Cardiac septum (tissue), 1 donor: ENCODE results near the gene RANBP1. TPM values are rescaled to one million over a fixed set of nuclear protein-coding genes. Genes with fewer than 3 reads are reported as not detected.
A peak's percentile ranks its signal among the peaks of the same experiment; 100 is the strongest.

Experiments used
- DNase-seq: peaks from one replicate; pipeline ENCODE4 v3.0.0-alpha.2; 2020; ENCODE audit warnings: low spot score
- intact Hi-C: fragments of 100-400 bp; cut with DNase I; formaldehyde crosslinking; loops from one replicate; pipeline ENCODE4 v1.14.0; 2022
- total RNA-seq: library from RNA; stranded (reverse); fragmentation: NEBNext Ultra II Directional; extraction: Animal tissue kit (Norgen Biotek cat#: 25700); gene quantifications from one replicate; pipeline ENCODE4 v1.2.1, GENCODE V29; 2021
- donor health status: DM: no; HTN: no; CAD: no.

RANBP1 gene
- total RNA-seq, 1 donor from 2014 or later = 45.9 TPM

GRCh38 chr22:20116951-20117632, 1.2 kb downstream of the RANBP1 start, which contains the start of gene TRMT2A:
Gene TRMT2A (minus strand): TSS chr22:20117226. CDS start chr22:20116906, 320 bp downstream.
- intact Hi-C loops = loop anchor here (1.0 to 10.0 kb wide), 3 partner anchors 38 to 262 kb away; partner anchors contain the start of genes GNB1L, RTL10 and TANGO2
- DNase-seq = peak; percentile 98

GRCh38 chr22:20117633-20118299, 1.9 kb downstream of the RANBP1 start:
- intact Hi-C loops = loop anchor here (1.0 to 10.0 kb wide), 3 partner anchors 38 to 263 kb away; partner anchors contain the start of genes GNB1L, RTL10 and TANGO2
- no peak for DNase-seq

- intact Hi-C loops = loop anchor here (5.0 to 10.0 kb wide), 2 partner anchors 96 to 264 kb away; partner anchors contain the start of genes GNB1L, RTL10 and TANGO2
- no peak for DNase-seq
These were observed 2.6 kb downstream of the RANBP1 start for GRCh38 chr22:20118300-20119020.

- no peak for DNase-seq
- intact Hi-C loops = no loop called here
These were observed 6.0 kb downstream of the RANBP1 start for GRCh38 chr22:20121856-20122415.

GRCh38 chr22:20123366-20124082, 7.6 kb downstream of the RANBP1 start:
- intact Hi-C loops = no loop called here
- DNase-seq = no peak

- DNase-seq = no peak
- intact Hi-C loops = no loop called here
These were observed 8.3 kb downstream of the RANBP1 start for GRCh38 chr22:20124083-20124787.

GRCh38 chr22:20125201-20126174, 9.6 kb downstream of the RANBP1 start:
- intact Hi-C loops = no loop called here
- no peak for DNase-seq

GRCh38 chr22:20126284-20127029, 10.6 kb downstream of the RANBP1 start:
- intact Hi-C loops = no loop called here
- no peak for DNase-seq

GRCh38 chr22:20127318-20127868, 11.5 kb downstream of the RANBP1 start:
- DNase-seq = no peak
- intact Hi-C loops = no loop called here

- no peak for DNase-seq
- intact Hi-C loops = no loop called here
These were observed 12.1 kb downstream of the RANBP1 start for GRCh38 chr22:20127869-20128618.

- intact Hi-C loops = no loop called here
These were observed 12.7 kb downstream of the RANBP1 start for GRCh38 chr22:20128619-20128901.

GRCh38 chr22:20128902-20129746, 13.2 kb downstream of the RANBP1 start:
- DNase-seq = no peak

More at GRCh38 chr22:20128619-20128901, 12.7 kb downstream of the RANBP1 start:
- DNase-seq = no peak

GRCh38 chr22:20129747-20130014, 13.8 kb downstream of the RANBP1 start:
- intact Hi-C loops = loop anchor here (2.0 kb wide), 1 partner anchor 113 kb away; the partner anchor contains the start of gene ARVCF

More at GRCh38 chr22:20128902-20129746, 13.2 kb downstream of the RANBP1 start:
- intact Hi-C loops = no loop called here

GRCh38 chr22:20130319-20130718, 14.4 kb downstream of the RANBP1 start:
- no peak for DNase-seq
- intact Hi-C loops = loop anchor here (2.0 kb wide), 1 partner anchor 114 kb away; the partner anchor contains the start of gene ARVCF

More at GRCh38 chr22:20129747-20130014, 13.8 kb downstream of the RANBP1 start:
- DNase-seq = no peak
